AG04450 (cell line): ENCODE results near the gene SGK2. TPM values are rescaled to one million over a fixed set of nuclear protein-coding genes. Genes with fewer than 3 reads are reported as not detected.
A peak's percentile ranks its signal among the peaks of the same experiment; 100 is the strongest.

ENCODE experiments used
- CTCF ChIA-PET: fragments of 300-600, 350-600 bp; formaldehyde crosslinking; extraction: SDS; loops from one replicate; lab custom pipeline; 2022; ENCODE audit warnings: antibody characterized with exemption, inconsistent platforms; lab: Charles Lee
- POLR2A ChIA-PET: fragments of 350-600 bp; formaldehyde crosslinking; extraction: SDS; loops from one replicate; lab custom pipeline; 2021; ENCODE audit warnings: antibody characterized with exemption, inconsistent platforms; lab: Yijun Ruan, JAX
- DNase-seq: peaks from one replicate; pipeline ENCODE4 v3.0.0-alpha.2; 2011; ENCODE audit warnings: low read depth, low spot score
- H3K27ac ChIP-seq: one replicate; pipeline ENCODE4 v1.5.1; 2012; ENCODE audit warnings: low read depth, low read length, control low read depth
- H3K27me3 ChIP-seq: one replicate; pipeline ENCODE4 v1.6.0; 2012; ENCODE audit warnings: low read length; ENCODE audit not compliant: control insufficient read depth, insufficient read depth
- H3K4me3 ChIP-seq: 2 replicates; pipeline ENCODE4 v1.5.1; 2011; ENCODE audit warnings: mild to moderate bottlenecking, low read depth, low read length, control low read depth
- H3K9me3 ChIP-seq: 2 replicates; pipeline ENCODE4 v1.5.1; 2012; ENCODE audit warnings: low read length; ENCODE audit not compliant: control insufficient read depth, insufficient read depth
- polyA minus RNA-seq: library from RNA; depleted of rRNA, polyadenylated mRNA; stranded (reverse); fragments of >200 nt; gene quantifications from 2 replicates; pipeline ENCODE4 v1.2.3, GENCODE V29; 2011; rRNA and poly(A)+ RNA removed
- polyA plus RNA-seq: library from polyadenylated mRNA; depleted of rRNA; stranded (reverse); fragments of >200 nt; gene quantifications from 2 replicates; pipeline ENCODE4 v1.2.3, GENCODE V29; 2011; rRNA removed
- TF ChIP-seq, protein P1 (sequence below): IDR thresholded peaks from 2 replicates; pipeline ENCODE4 v1.5.1; 2011; ENCODE audit warnings: low read depth, low read length, control low read depth, inconsistent platforms

The SGK2 gene
- polyA plus RNA-seq (0.12 and 0.16 TPM in 2 replicates), polyA minus RNA-seq (0.32 TPM in 1 of 2 replicates, not detected in the other)

DNA sequence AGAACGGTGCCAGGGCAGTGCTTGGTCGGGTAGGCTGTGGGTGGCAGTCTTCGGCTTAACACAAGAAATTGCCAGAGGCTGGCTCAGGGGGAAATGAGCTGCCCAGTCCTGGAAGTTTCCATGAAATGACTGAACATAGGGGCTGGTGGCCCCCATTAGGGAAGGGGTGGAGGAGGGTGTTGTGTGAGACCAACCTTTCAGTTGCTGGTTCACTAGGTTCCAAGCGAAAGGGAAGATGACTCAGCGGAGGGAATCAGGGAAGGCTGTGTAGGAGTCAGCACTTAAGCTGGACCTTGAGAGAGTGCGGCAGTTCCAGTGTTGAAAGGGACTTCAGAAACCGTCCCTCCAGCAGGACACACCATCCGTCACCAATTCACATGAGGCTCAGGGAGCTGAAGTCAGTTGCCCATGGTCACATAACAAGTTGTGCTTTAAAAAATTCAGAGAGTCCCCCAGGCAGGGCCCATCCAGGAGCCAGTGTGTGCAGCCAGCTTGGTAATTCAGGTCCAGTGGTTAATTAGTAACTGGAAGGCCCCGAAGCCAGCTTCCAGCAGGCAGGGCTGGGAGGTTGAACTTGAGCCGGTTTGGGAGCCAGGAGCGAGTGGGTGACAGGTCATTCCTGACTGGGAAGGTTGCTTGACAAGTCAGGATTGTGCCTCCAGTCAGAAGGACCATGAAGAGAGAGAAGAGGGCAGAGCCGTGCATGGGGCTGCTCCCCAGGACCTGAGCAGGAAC lies at the start of gene SGK2:
Gene SGK2 (plus strand): TSS at position 616 of the 735 bp plus-strand sequence. CDS start 7,469 bp downstream, outside the sequence.
- DNase-seq: no peak
- POLR2A ChIA-PET: no interaction called here

DNA sequence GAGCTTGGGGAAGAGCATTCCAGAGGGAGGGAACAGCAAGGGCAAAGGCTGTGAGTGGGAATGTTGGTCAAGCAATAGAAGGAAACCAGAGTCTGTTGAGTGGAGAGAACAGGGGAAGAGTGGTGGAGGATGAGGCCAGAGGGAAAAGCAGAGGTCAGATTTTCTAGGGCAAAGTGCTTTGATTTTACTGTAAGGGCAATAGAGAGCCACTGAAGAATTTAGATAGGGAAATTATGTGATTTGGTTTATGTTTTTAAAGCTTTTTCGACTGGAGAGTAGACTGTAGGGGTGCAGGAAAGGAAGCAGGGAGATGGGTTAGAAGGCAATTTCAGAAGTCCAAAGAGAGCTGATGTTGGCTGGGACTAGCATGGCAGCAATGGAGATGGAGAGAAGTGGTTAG lies 46.9 kb upstream of the SGK2 start:
- Histone ChIP-seq H3K27ac (no peak overlapping the region), H3K27me3 (peaks cover 14% of the 10 kb centered on the region), H3K4me3 (no peak overlapping the region), H3K9me3 (peaks cover 11% of the 10 kb centered on the region; the same call in 1 of the 2 replicates)
- TF ChIP-seq, protein P1, sequence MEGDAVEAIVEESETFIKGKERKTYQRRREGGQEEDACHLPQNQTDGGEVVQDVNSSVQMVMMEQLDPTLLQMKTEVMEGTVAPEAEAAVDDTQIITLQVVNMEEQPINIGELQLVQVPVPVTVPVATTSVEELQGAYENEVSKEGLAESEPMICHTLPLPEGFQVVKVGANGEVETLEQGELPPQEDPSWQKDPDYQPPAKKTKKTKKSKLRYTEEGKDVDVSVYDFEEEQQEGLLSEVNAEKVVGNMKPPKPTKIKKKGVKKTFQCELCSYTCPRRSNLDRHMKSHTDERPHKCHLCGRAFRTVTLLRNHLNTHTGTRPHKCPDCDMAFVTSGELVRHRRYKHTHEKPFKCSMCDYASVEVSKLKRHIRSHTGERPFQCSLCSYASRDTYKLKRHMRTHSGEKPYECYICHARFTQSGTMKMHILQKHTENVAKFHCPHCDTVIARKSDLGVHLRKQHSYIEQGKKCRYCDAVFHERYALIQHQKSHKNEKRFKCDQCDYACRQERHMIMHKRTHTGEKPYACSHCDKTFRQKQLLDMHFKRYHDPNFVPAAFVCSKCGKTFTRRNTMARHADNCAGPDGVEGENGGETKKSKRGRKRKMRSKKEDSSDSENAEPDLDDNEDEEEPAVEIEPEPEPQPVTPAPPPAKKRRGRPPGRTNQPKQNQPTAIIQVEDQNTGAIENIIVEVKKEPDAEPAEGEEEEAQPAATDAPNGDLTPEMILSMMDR: no peak
- CTCF ChIA-PET: no interaction called here
- POLR2A ChIA-PET: no interaction called here
- DNase-seq: no peak

More for the DNA sequence above, at the start of gene SGK2:
- CTCF ChIA-PET: interaction anchor here (2.0 kb wide), 1 partner anchor 22 kb away, joined by 8 read pairs; no protein-coding TSS in a partner anchor
- H3K27me3 ChIP-seq: no peaks in the 10 kb centered on the region
- no peak within 1 kb of the TSS for H3K27ac ChIP-seq
- no peaks in the 10 kb centered on the region for H3K9me3 ChIP-seq
- H3K4me3 ChIP-seq: no peak within 1 kb of the TSS
- TF ChIP-seq, protein P1: no peak

DNA sequence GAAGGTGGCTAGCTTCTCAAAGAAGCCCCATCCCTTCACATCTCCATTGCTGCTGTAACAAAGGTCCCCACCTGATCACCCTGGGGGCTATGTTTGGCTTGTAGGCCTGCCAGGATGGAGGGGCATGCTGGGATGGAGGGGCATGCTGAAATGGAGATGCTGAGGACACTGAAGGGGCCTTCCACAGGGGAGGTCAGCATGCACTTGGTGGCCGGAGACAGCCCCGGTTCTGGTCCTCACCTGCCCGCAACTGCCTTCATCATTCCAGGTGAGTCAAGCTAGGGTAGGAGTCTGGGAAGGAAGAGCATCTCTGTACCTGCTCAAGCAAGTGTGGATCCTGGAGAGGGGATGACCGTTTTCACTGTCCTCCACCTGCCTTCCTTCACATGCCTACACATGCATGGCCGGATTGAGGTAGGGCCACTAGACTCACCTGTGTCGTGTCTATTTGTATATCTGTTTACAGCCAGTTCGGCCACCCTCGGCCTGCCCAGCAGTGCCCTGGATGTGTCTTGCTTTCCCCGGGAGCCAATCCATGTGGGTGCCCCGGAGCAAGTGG lies 45.4 kb upstream of the SGK2 start:
- no peak overlapping the region for H3K27ac ChIP-seq
- CTCF ChIA-PET: no interaction called here

DNA sequence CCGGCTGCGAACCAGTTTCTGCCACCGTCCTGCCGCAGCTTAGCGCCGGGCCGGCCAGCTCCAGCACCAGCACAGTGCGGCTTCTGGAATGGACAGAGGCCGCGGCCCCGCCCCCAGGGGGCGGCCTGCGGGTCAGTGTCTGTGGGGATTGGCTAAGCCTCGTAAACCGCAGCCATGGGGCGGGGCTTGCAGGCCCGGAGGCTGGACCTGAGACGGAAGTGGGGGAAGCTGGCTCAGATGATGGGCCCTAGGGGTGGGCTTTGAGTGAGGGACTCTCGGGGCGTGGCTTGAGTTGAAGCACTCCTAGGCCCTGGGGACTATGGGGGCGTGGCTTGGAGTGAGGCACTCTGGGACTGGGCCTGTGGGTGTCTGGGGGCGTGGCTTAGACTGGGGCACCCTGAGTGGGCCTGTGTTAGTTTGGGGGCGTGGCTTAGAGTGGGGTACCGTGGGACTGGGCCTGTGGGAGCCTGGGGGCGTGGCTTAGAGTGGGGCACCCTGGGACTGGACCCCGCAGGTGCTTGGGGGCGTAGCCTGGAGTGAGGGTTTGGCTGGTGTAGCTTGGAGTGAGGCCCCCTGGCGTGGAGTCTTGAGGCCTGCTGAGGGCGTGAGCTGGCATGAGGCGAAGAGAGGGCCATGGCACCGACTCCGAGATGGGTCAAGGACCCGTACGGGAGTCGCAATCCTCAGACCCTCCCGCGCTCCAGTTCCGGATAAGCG lies 44.7 kb upstream of the SGK2 start:
- TF ChIP-seq, protein P1: peak; percentile 40
- Histone ChIP-seq H3K27me3 (peaks cover 3% of the 10 kb centered on the region), H3K9me3 (peaks cover 8% of the 10 kb centered on the region; the same call in 1 of the 2 replicates), H3K4me3 (peak overlapping the region; percentile 71), H3K27ac (peak overlapping the region; percentile 31)
- ChIA-PET CTCF (no interaction called here), POLR2A (interaction anchor here (0.6 to 3.0 kb wide), 4 partner anchors 48 to 600 kb away, joined by 4 to 31 read pairs (median 8); partner anchors contain the start of gene SRSF6)
- peak; percentile 97 for DNase-seq

More for the DNA sequence above, 45.4 kb upstream of the SGK2 start:
- peaks cover 3% of the 10 kb centered on the region for H3K27me3 ChIP-seq
- DNase-seq: no peak
- TF ChIP-seq, protein P1: no peak
- POLR2A ChIA-PET: interaction anchor here (0.6 to 3.0 kb wide), 3 partner anchors 47 to 224 kb away, joined by 6 to 31 read pairs (median 9); partner anchors contain the start of gene SRSF6
- H3K4me3 ChIP-seq: peak overlapping the region; percentile 62
- H3K9me3 ChIP-seq: peaks cover 8% of the 10 kb centered on the region; the same call in 1 of the 2 replicates
